Measurements from ENCODE around the gene GRB7. TPM values are rescaled to one million over a fixed set of nuclear protein-coding genes. Genes with fewer than 3 reads are reported as not detected.

GRB7 gene
- total and polyA plus RNA-seq, 10 of the 15 experiments (the other 5 are each of a cell fraction or from before 2014, with no cell fraction given) = 0.05 to 0.34 (median 0.19) TPM; not detected in 4

- TF ChIP-seq, protein P1, sequence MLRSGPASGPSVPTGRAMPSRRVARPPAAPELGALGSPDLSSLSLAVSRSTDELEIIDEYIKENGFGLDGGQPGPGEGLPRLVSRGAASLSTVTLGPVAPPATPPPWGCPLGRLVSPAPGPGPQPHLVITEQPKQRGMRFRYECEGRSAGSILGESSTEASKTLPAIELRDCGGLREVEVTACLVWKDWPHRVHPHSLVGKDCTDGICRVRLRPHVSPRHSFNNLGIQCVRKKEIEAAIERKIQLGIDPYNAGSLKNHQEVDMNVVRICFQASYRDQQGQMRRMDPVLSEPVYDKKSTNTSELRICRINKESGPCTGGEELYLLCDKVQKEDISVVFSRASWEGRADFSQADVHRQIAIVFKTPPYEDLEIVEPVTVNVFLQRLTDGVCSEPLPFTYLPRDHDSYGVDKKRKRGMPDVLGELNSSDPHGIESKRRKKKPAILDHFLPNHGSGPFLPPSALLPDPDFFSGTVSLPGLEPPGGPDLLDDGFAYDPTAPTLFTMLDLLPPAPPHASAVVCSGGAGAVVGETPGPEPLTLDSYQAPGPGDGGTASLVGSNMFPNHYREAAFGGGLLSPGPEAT (IDR thresholded peaks at IDR 0.05; ENCODE audit: low read depth) = peak; percentile 81
- TF ChIP-seq SMARCA5 (IDR thresholded peaks at IDR 0.05) = peak; percentile 15; the same call in 1 of the 2 replicates
- TF ChIP-seq ZNF207 (IDR thresholded peaks at IDR 0.05; ENCODE audit: borderline replicate concordance) = no peak
- no peak for TF ChIP-seq ZSCAN29 (IDR thresholded peaks at IDR 0.05)
- TF ChIP-seq TCF7 (IDR thresholded peaks at IDR 0.05; ENCODE audit: borderline replicate concordance) = peak; percentile 83; the same call in 1 of the 2 replicates
- TF ChIP-seq, protein P2, sequence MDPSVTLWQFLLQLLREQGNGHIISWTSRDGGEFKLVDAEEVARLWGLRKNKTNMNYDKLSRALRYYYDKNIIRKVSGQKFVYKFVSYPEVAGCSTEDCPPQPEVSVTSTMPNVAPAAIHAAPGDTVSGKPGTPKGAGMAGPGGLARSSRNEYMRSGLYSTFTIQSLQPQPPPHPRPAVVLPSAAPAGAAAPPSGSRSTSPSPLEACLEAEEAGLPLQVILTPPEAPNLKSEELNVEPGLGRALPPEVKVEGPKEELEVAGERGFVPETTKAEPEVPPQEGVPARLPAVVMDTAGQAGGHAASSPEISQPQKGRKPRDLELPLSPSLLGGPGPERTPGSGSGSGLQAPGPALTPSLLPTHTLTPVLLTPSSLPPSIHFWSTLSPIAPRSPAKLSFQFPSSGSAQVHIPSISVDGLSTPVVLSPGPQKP (IDR thresholded peaks at IDR 0.05; ENCODE audit: low read depth, low read length) = no peak
- TF ChIP-seq TBL1XR1 (IDR thresholded peaks at IDR 0.05; ENCODE audit: low read depth, low read length) = no peak; the same call in 1 of the 2 replicates
- TF ChIP-seq EP300 (IDR thresholded peaks at IDR 0.05; ENCODE audit: borderline replicate concordance in 1 of 2, control insufficient read depth in 1 of 2, low read depth in 2 of 2, low read length in 2 of 2) = peak; percentile 46 to 76; a peak in 3 of 4 replicates
- peak; percentile 77 for TF ChIP-seq NBN (IDR thresholded peaks at IDR 0.05)
- no peak for TF ChIP-seq USF1 (IDR thresholded peaks at IDR 0.05; ENCODE audit: borderline replicate concordance, extremely low read length, insufficient read depth, low read depth, low read length)
- TF ChIP-seq TARDBP (IDR thresholded peaks at IDR 0.05; ENCODE audit: borderline replicate concordance) = no peak
- TF ChIP-seq NR2C1 (IDR thresholded peaks at IDR 0.05) = no peak
- 0 out of 4 replicates have a peak, but pooled peaks of 1 of the 2 experiments have one; percentile 36 for TF ChIP-seq CEBPB (IDR thresholded peaks at IDR 0.05; ENCODE audit: borderline replicate concordance in 1 of 2, low read depth in 2 of 2, low read length in 2 of 2)
- TF ChIP-seq NKRF (conservative IDR thresholded peaks at IDR 0.05) = no peak
- TF ChIP-seq, protein P3, sequence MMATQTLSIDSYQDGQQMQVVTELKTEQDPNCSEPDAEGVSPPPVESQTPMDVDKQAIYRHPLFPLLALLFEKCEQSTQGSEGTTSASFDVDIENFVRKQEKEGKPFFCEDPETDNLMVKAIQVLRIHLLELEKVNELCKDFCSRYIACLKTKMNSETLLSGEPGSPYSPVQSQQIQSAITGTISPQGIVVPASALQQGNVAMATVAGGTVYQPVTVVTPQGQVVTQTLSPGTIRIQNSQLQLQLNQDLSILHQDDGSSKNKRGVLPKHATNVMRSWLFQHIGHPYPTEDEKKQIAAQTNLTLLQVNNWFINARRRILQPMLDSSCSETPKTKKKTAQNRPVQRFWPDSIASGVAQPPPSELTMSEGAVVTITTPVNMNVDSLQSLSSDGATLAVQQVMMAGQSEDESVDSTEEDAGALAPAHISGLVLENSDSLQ (IDR thresholded peaks at IDR 0.05) = no peak; the same call in none of the 2 replicates
- TF ChIP-seq, protein P4, sequence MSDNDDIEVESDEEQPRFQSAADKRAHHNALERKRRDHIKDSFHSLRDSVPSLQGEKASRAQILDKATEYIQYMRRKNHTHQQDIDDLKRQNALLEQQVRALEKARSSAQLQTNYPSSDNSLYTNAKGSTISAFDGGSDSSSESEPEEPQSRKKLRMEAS (IDR thresholded peaks at IDR 0.05; ENCODE audit: low read depth, low read length) = no peak
- no peak for TF ChIP-seq PAX8 (IDR thresholded peaks at IDR 0.05)
- no peak for TF ChIP-seq ASH2L (IDR thresholded peaks at IDR 0.05; ENCODE audit: borderline replicate concordance, low read depth)
- TF ChIP-seq SMAD5 (IDR thresholded peaks at IDR 0.05; ENCODE audit: low read depth) = no peak
- TF ChIP-seq CBX5 (IDR thresholded peaks at IDR 0.05; ENCODE audit: low read depth) = peak; percentile 78; the same call in 1 of the 2 replicates
- peak; percentile 84; the same call in 1 of the 2 replicates for TF ChIP-seq CHD1 (IDR thresholded peaks at IDR 0.05; ENCODE audit: low read depth, low read length)
- no peak for TF ChIP-seq MEF2B (IDR thresholded peaks at IDR 0.05; ENCODE audit: partially characterized antibody, poor library complexity, severe bottlenecking)
Observed at GRCh38 chr17:39794249-39794970, 56.7 kb downstream of the GRB7 start (continued).
